K562 (cell line): ENCODE measurements around the gene PACSIN1. TPM values are rescaled to one million over a fixed set of nuclear protein-coding genes. Genes with fewer than 3 reads are reported as not detected.
A peak's percentile ranks its signal among the peaks of the same experiment; 100 is the strongest.

Experiments used
- CREB1 ChIP-seq, 2 experiments: sonication (generic) in 1 of 2; formaldehyde crosslinking in 1 of 2; IDR thresholded peaks; 2 replicates each; pipeline versions ENCODE4 v1.6.1 to v1.8.0; 2012 to 2022; ENCODE audit warnings: inconsistent platforms in 1 of 2, mild to moderate bottlenecking in 1 of 2, missing genetic modification reagents in 1 of 2, moderate library complexity in 1 of 2
- GTF2A2 ChIP-seq: IDR thresholded peaks from 2 replicates; pipeline ENCODE4 v1.6.1; 2016; ENCODE audit warnings: mild to moderate bottlenecking, missing genetic modification characterization, missing compliant biosample characterization
- MCM5 ChIP-seq: fragments of 450-650 bp; IDR thresholded peaks from 2 replicates; pipeline ENCODE4 v1.6.1; 2016; ENCODE audit warnings: low read depth
- MED1 ChIP-seq: sonication (generic); formaldehyde crosslinking; IDR thresholded peaks from 2 replicates; pipeline ENCODE4 v1.8.1; 2023; ENCODE audit warnings: missing genetic modification reagents, borderline replicate concordance
- POLR2AphosphoS5 ChIP-seq: IDR thresholded peaks from 2 replicates; pipeline ENCODE4 v1.6.1; 2011; ENCODE audit warnings: mild to moderate bottlenecking, low read depth, low read length, moderate library complexity; ENCODE audit not compliant: control insufficient read depth, insufficient read depth
- POLR2G ChIP-seq: fragments of 200-400 bp; formaldehyde crosslinking; IDR thresholded peaks from 2 replicates; pipeline ENCODE4 v1.6.1; 2017; ENCODE audit warnings: low read depth, mild to moderate bottlenecking, antibody characterized with exemption, low read length, moderate library complexity
- RCOR1 ChIP-seq, 2 experiments: IDR thresholded peaks; 2 replicates each; pipeline ENCODE4 v1.6.1; 2012; ENCODE audit warnings: low read depth in 2 of 2, low read length in 2 of 2, borderline replicate concordance in 1 of 2, improper control_type of control experiment in 1 of 2
- SMARCA5 ChIP-seq: fragments of 450-650 bp; IDR thresholded peaks from 2 replicates; pipeline ENCODE4 v1.6.1; 2016
- U2AF1 ChIP-seq: fragments of 200-400 bp; formaldehyde crosslinking; optimal IDR thresholded peaks from 2 replicates; pipeline ENCODE3; 2017; ENCODE audit warnings: mild to moderate bottlenecking, low read depth, low read length, moderate library complexity
- polyA plus RNA-seq, 8 experiments: library from polyadenylated mRNA; depleted of rRNA in 4 of 8; stranded (reverse) in 5 of 8; unstranded in 3 of 8; fragments of >200 nt; fragmentation: Nextera tagmentation in 2 of 8; fragmentation: Illumina TruSeq in 1 of 8; extraction: Ambion mirVana in 2 of 8; extraction: Trizol in 1 of 8; gene quantifications; 2 replicates each; pipeline versions ENCODE4 v1.2.1 to v1.2.3, GENCODE V29; 2011 to 2014; ENCODE audit warnings: inconsistent platforms in 1 of 8, missing spikeins in 1 of 8
- total RNA-seq, 7 experiments: library from RNA; depleted of rRNA in 6 of 7; stranded (reverse); fragments of >200 nt in 6 of 7; fragmentation: Illumina TruSeq in 2 of 7; extraction: Trizol in 2 of 7; gene quantifications; 2 replicates each; pipeline versions ENCODE4 v1.2.1 to v1.2.3, GENCODE V29; 2011 to 2021; ENCODE audit warnings: low replicate concordance in 1 of 7
- TF ChIP-seq, protein P1 (sequence below): fragments of 450-650 bp; IDR thresholded peaks from 2 replicates; pipeline ENCODE4 v1.6.1; 2018; ENCODE audit not compliant: partially characterized antibody
- TF ChIP-seq, protein P2 (sequence below): fragments of 200-400 bp; formaldehyde crosslinking; IDR thresholded peaks from 2 replicates; pipeline ENCODE4 v1.6.1; 2017; ENCODE audit warnings: mild to moderate bottlenecking, low read depth, low read length, moderate library complexity
- TF ChIP-seq, protein P3 (sequence below): fragments of 250-450 bp; sonication (Bioruptor Pico); IDR thresholded peaks from 2 replicates; pipeline ENCODE4 v1.8.0; 2021; ENCODE audit warnings: moderate library complexity, mild to moderate bottlenecking, inconsistent platforms
- TF ChIP-seq, protein P4 (sequence below): fragments of 450-650 bp; IDR thresholded peaks from 2 replicates; pipeline ENCODE4 v1.6.1; 2016
- TF ChIP-seq, protein P5 (sequence below): fragments of 200-800 bp; sonication (Bioruptor generic); IDR thresholded peaks from 2 replicates; pipeline ENCODE4 v1.6.1; 2017; ENCODE audit warnings: missing genetic modification characterization, missing compliant biosample characterization

PACSIN1 gene
- total and polyA plus RNA-seq, 9 of the 15 experiments (the other 6 are each of a cell fraction or from before 2014, with no cell fraction given) = 0.01 to 1.7 (median 0.45) TPM

DNA sequence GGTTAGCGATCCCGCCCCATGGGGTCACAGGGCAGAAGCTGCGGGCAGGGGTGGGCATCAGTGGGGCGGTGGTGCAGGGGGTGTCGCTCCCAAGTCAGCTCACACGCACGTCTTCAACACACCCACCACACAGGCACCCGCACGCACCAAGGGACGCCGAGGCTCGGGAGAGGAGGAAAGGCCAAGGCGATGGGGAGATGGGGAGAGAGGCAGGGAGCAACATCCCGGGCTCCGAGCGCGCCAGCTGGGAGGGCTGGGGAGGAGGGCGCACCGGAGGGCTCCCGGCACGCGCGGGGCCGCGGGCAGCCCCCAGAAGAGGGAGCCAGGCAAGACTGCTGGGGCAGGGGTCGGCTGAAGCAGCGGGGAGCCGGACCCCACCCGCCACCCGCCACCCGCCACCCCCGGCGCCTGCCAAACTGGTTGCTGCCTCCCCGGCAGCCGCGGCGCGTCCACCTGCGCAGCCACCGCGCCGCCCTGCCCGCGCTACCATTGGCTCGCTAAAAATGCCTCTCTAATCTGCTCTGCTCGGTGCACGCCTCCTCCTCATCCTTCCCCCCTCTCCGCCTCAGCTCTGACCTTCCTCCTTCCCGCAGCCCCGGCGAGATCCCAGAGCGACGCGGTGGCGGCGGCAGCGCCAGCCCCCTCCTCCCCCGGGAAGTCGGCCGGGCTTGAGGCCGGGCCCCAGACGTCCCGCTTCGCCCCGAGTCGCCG, at the start of gene PACSIN1 (continued):
- TF ChIP-seq, protein P1, sequence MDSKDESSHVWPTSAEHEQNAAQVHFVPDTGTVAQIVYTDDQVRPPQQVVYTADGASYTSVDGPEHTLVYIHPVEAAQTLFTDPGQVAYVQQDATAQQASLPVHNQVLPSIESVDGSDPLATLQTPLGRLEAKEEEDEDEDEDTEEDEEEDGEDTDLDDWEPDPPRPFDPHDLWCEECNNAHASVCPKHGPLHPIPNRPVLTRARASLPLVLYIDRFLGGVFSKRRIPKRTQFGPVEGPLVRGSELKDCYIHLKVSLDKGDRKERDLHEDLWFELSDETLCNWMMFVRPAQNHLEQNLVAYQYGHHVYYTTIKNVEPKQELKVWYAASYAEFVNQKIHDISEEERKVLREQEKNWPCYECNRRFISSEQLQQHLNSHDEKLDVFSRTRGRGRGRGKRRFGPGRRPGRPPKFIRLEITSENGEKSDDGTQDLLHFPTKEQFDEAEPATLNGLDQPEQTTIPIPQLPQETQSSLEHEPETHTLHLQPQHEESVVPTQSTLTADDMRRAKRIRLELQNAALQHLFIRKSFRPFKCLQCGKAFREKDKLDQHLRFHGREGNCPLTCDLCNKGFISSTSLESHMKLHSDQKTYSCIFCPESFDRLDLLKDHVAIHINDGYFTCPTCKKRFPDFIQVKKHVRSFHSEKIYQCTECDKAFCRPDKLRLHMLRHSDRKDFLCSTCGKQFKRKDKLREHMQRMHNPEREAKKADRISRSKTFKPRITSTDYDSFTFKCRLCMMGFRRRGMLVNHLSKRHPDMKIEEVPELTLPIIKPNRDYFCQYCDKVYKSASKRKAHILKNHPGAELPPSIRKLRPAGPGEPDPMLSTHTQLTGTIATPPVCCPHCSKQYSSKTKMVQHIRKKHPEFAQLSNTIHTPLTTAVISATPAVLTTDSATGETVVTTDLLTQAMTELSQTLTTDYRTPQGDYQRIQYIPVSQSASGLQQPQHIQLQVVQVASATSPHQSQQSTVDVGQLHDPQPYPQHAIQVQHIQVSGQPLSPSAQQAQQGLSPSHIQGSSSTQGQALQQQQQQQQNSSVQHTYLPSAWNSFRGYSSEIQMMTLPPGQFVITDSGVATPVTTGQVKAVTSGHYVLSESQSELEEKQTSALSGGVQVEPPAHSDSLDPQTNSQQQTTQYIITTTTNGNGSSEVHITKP = peak; percentile 70
- TF ChIP-seq CREB1 (IDR thresholded peaks at IDR 0.05) (peak; percentile 72; the same call in 1 of the 2 replicates), CREB1 (CRISPR knock-in tag; IDR thresholded peaks at IDR 0.05) (no peak), POLR2AphosphoS5 (no peak), RCOR1 (IDR thresholded peaks at IDR 0.05; ENCODE audit: borderline replicate concordance in 1 of 2, low read depth in 2 of 2, low read length in 2 of 2) (peak in 1 of 2 experiments; percentile 60; a peak in 1 of 4 replicates), GTF2A2 (tag) (no peak), MED1 (CRISPR knock-in tag) (no peak), MCM5 (no peak), POLR2G (peak; percentile 65), U2AF1 (no peak), SMARCA5 (no peak)
- TF ChIP-seq, protein P2, sequence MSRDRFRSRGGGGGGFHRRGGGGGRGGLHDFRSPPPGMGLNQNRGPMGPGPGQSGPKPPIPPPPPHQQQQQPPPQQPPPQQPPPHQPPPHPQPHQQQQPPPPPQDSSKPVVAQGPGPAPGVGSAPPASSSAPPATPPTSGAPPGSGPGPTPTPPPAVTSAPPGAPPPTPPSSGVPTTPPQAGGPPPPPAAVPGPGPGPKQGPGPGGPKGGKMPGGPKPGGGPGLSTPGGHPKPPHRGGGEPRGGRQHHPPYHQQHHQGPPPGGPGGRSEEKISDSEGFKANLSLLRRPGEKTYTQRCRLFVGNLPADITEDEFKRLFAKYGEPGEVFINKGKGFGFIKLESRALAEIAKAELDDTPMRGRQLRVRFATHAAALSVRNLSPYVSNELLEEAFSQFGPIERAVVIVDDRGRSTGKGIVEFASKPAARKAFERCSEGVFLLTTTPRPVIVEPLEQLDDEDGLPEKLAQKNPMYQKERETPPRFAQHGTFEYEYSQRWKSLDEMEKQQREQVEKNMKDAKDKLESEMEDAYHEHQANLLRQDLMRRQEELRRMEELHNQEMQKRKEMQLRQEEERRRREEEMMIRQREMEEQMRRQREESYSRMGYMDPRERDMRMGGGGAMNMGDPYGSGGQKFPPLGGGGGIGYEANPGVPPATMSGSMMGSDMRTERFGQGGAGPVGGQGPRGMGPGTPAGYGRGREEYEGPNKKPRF = no peak
- TF ChIP-seq, protein P3, sequence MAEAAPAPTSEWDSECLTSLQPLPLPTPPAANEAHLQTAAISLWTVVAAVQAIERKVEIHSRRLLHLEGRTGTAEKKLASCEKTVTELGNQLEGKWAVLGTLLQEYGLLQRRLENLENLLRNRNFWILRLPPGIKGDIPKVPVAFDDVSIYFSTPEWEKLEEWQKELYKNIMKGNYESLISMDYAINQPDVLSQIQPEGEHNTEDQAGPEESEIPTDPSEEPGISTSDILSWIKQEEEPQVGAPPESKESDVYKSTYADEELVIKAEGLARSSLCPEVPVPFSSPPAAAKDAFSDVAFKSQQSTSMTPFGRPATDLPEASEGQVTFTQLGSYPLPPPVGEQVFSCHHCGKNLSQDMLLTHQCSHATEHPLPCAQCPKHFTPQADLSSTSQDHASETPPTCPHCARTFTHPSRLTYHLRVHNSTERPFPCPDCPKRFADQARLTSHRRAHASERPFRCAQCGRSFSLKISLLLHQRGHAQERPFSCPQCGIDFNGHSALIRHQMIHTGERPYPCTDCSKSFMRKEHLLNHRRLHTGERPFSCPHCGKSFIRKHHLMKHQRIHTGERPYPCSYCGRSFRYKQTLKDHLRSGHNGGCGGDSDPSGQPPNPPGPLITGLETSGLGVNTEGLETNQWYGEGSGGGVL (CRISPR knock-in tag) = no peak
- TF ChIP-seq, protein P4, sequence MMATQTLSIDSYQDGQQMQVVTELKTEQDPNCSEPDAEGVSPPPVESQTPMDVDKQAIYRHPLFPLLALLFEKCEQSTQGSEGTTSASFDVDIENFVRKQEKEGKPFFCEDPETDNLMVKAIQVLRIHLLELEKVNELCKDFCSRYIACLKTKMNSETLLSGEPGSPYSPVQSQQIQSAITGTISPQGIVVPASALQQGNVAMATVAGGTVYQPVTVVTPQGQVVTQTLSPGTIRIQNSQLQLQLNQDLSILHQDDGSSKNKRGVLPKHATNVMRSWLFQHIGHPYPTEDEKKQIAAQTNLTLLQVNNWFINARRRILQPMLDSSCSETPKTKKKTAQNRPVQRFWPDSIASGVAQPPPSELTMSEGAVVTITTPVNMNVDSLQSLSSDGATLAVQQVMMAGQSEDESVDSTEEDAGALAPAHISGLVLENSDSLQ = peak; percentile 35; the same call in 1 of the 2 replicates
- TF ChIP-seq, protein P5, sequence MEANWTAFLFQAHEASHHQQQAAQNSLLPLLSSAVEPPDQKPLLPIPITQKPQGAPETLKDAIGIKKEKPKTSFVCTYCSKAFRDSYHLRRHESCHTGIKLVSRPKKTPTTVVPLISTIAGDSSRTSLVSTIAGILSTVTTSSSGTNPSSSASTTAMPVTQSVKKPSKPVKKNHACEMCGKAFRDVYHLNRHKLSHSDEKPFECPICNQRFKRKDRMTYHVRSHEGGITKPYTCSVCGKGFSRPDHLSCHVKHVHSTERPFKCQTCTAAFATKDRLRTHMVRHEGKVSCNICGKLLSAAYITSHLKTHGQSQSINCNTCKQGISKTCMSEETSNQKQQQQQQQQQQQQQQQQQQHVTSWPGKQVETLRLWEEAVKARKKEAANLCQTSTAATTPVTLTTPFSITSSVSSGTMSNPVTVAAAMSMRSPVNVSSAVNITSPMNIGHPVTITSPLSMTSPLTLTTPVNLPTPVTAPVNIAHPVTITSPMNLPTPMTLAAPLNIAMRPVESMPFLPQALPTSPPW (CRISPR knock-in tag) = peak; percentile 47
